ENCODE results near the gene ARHGAP22. TPM values are rescaled to one million over a fixed set of nuclear protein-coding genes. Genes with fewer than 3 reads are reported as not detected.

Gene ARHGAP22
- polyA plus RNA-seq, 10 donors = 1.1 to 2.2 (median 1.3) TPM

GRCh38 chr10:48464871-48465736 is 139.8 kb downstream of the ARHGAP22 start:
- DNase-seq = peak in 2 of 3 donors; percentile 34 to 61

GRCh38 chr10:48464121-48464870 is 140.6 kb downstream of the ARHGAP22 start:
- DNase-seq = no peak

GRCh38 chr10:48463318-48464003 is 141.4 kb downstream of the ARHGAP22 start:
- DNase-seq = peak in 1 of 3 donors; percentile 22

GRCh38 chr10:48462482-48463020 is 142.3 kb downstream of the ARHGAP22 start:
- DNase-seq = no peak

GRCh38 chr10:48461623-48462481 is 143.0 kb downstream of the ARHGAP22 start:
- no peak for DNase-seq

GRCh38 chr10:48460182-48460581 is 144.7 kb downstream of the ARHGAP22 start:
- DNase-seq = no peak

- DNase-seq = no peak
Measured at GRCh38 chr10:48459270-48460150, 145.4 kb downstream of the ARHGAP22 start.

GRCh38 chr10:48458662-48459048 is 146.2 kb downstream of the ARHGAP22 start:
- DNase-seq = no peak

GRCh38 chr10:48457949-48458661 is 146.8 kb downstream of the ARHGAP22 start:
- DNase-seq = no peak

- no peak for DNase-seq
Measured at GRCh38 chr10:48456808-48457761, 147.8 kb downstream of the ARHGAP22 start.

GRCh38 chr10:48456361-48456804 is 148.5 kb downstream of the ARHGAP22 start:
- DNase-seq = peak in 2 of 3 donors; percentile 34 to 65

- no peak for DNase-seq
Measured at GRCh38 chr10:48455392-48456151, 149.3 kb downstream of the ARHGAP22 start.

GRCh38 chr10:48455055-48455391 is 149.8 kb downstream of the ARHGAP22 start:
- DNase-seq = no peak

GRCh38 chr10:48454302-48455054 is 150.4 kb downstream of the ARHGAP22 start:
- no peak for DNase-seq

GRCh38 chr10:48453451-48454301 is 151.2 kb downstream of the ARHGAP22 start:
- no peak for DNase-seq
